Prostate gland (tissue), 2 donors: ENCODE results near the gene OTOA. TPM values are rescaled to one million over a fixed set of nuclear protein-coding genes. Genes with fewer than 3 reads are reported as not detected.

Experiments
- DNase-seq: peaks from one replicate; pipeline ENCODE4 v3.0.0-alpha.2; 2019; ENCODE audit warnings: low spot score
- H3K27ac ChIP-seq, 2 donors: fragments of 200-600 bp; sonication (generic); 2 replicates each; pipeline ENCODE4 v1.5.1; 2017 to 2019
- H3K27me3 ChIP-seq: fragments of 200-600 bp; sonication (generic); replicated peaks from 2 replicates; pipeline ENCODE4 v1.5.1; 2019; ENCODE audit not compliant: insufficient read depth
- H3K36me3 ChIP-seq, 2 donors: fragments of 200-600 bp; sonication (generic); 1 replicate in 1 of 2; 2 replicates in 1 of 2; pipeline versions ENCODE4 v1.5.1 to v1.8.1; 2017 to 2019
- H3K4me1 ChIP-seq: fragments of 200-600 bp; sonication (generic); replicated peaks from 2 replicates; pipeline ENCODE4 v1.5.1; 2019
- H3K4me3 ChIP-seq, 2 donors: fragments of 200-600 bp; sonication (generic); 2 replicates each; pipeline ENCODE4 v1.5.1; 2017 to 2019
- H3K9me3 ChIP-seq: fragments of 200-600 bp; sonication (generic); 2 replicates; pipeline ENCODE4 v1.5.1; 2017
- POLR2A ChIP-seq: fragments of 450-650 bp; IDR thresholded peaks from one replicate; pipeline ENCODE4 v1.6.1; 2016; ENCODE audit warnings: antibody characterized with exemption, mild to moderate bottlenecking
- POLR2AphosphoS5 ChIP-seq: sonication (generic); formaldehyde crosslinking; IDR thresholded peaks from one replicate; pipeline ENCODE4 v1.6.1; 2017; ENCODE audit warnings: antibody characterized with exemption
- WGBS: methylation state at CpG from one replicate; pipeline ENCODE4 v1.1.5; 2018; 5-methylcytosine and 5-hydroxymethylcytosine counted together
- intact Hi-C: fragments of 100-400 bp; cut with DNase I; formaldehyde crosslinking; loops from one replicate; pipeline ENCODE4 v1.14.2; 2022
- total RNA-seq, 2 donors: library from RNA; depleted of rRNA; stranded (reverse); fragments of >200 nt; gene quantifications; one replicate each; pipeline ENCODE4 v1.1.0, GENCODE V29; 2016
- TF ChIP-seq, protein P1 (sequence below), 4 experiments: fragments of 200-600 bp in 2 of 4; fragments of 450-650 bp in 2 of 4; sonication (generic) in 2 of 4; IDR thresholded peaks; 1 replicate in 3 of 4; 2 replicates in 1 of 4; pipeline ENCODE4 v1.5.1; 2016 to 2019; ENCODE audit warnings: antibody characterized with exemption in 4 of 4, mild to moderate bottlenecking in 2 of 4, moderate library complexity in 2 of 4

Gene OTOA
- total RNA-seq, 2 donors from 2014 or later: 0.68 TPM

DNA sequence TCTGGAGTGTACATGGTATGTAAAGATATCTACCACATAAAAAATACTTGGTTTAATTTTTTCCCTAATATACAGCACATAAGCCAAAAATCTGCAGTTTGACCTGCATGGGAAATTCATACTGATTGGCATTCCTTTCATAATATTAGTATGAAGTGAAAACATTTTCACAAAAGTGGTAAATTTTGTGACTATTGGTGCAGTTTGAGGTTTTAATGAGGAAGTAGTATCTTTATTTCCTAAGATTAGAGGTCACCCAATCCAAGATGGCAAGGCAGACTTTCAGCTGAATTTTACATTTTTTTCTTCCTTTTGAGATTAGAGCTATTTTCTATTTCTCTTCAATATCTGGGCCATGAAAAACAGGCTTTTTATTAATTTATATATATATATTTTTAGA, 43.2 kb upstream of the OTOA start:
- no peaks in the 10 kb centered on the region for H3K36me3 ChIP-seq
- no peak for TF ChIP-seq POLR2AphosphoS5
- TF ChIP-seq, protein P1, sequence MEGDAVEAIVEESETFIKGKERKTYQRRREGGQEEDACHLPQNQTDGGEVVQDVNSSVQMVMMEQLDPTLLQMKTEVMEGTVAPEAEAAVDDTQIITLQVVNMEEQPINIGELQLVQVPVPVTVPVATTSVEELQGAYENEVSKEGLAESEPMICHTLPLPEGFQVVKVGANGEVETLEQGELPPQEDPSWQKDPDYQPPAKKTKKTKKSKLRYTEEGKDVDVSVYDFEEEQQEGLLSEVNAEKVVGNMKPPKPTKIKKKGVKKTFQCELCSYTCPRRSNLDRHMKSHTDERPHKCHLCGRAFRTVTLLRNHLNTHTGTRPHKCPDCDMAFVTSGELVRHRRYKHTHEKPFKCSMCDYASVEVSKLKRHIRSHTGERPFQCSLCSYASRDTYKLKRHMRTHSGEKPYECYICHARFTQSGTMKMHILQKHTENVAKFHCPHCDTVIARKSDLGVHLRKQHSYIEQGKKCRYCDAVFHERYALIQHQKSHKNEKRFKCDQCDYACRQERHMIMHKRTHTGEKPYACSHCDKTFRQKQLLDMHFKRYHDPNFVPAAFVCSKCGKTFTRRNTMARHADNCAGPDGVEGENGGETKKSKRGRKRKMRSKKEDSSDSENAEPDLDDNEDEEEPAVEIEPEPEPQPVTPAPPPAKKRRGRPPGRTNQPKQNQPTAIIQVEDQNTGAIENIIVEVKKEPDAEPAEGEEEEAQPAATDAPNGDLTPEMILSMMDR (IDR thresholded peaks at IDR 0.05): no peak
- no peak for TF ChIP-seq POLR2A
- H3K4me1 ChIP-seq: no peaks in the 10 kb centered on the region

DNA sequence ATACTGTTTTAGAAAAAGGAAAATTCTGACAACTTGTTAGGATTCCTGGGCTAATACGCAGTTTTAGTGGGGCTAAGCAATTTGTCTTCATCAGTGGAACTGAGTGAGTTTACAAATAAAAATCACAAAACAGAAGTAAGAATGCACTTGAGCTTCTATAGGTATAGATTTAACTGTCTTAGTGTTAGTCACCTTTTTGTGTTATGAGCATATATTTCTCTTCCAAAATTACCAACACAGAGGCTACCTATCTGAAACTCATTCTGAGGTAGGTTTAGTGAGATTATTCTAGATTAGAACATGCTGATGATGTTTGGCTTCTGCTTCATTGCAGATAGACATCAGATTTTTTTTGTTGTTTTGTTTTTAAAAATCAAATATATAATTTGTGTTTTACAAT, 41.2 kb upstream of the OTOA start:
- WGBS: 100% methylated on average over 1 of the region's 1 CpG
- TF ChIP-seq, protein P1 (IDR thresholded peaks at IDR 0.05): no peak
- TF ChIP-seq POLR2A: no peak
- no peak for TF ChIP-seq POLR2AphosphoS5
- no peak for DNase-seq
- Histone ChIP-seq H3K27ac (no peak overlapping the region), H3K4me1 (no peaks in the 10 kb centered on the region), H3K4me3 (no peak overlapping the region), H3K27me3 (no peaks in the 10 kb centered on the region), H3K9me3 (no peaks in the 10 kb centered on the region), H3K36me3 (no peaks in the 10 kb centered on the region)
- intact Hi-C loops: no loop called here

More for the DNA sequence above, 43.2 kb upstream of the OTOA start:
- H3K27ac ChIP-seq: no peak overlapping the region
- no peaks in the 10 kb centered on the region for H3K9me3 ChIP-seq
- H3K4me3 ChIP-seq: no peak overlapping the region
- no peak for DNase-seq
- H3K27me3 ChIP-seq: no peaks in the 10 kb centered on the region
- intact Hi-C loops: no loop called here

DNA sequence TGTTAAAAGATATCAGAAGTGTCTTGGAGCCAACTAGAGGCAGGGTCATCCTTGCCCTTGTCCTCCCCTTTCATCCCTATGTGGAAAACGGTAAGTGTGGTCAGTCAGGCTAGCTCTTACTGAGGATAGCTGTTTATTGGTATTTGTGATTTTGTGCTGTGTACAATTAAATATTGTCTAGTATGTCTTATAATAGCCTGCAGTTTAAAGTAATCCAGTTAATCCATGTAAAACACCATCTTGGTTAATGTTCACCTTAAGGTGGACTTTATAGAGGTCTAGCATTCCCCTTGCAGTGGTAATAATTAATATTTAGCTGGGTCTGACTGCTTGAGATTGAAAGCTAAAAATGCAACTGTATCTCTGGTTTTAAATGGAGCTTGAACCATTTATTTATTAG, 38.7 kb upstream of the OTOA start:
- Histone ChIP-seq H3K36me3 (no peaks in the 10 kb centered on the region), H3K27ac (no peak overlapping the region)

DNA sequence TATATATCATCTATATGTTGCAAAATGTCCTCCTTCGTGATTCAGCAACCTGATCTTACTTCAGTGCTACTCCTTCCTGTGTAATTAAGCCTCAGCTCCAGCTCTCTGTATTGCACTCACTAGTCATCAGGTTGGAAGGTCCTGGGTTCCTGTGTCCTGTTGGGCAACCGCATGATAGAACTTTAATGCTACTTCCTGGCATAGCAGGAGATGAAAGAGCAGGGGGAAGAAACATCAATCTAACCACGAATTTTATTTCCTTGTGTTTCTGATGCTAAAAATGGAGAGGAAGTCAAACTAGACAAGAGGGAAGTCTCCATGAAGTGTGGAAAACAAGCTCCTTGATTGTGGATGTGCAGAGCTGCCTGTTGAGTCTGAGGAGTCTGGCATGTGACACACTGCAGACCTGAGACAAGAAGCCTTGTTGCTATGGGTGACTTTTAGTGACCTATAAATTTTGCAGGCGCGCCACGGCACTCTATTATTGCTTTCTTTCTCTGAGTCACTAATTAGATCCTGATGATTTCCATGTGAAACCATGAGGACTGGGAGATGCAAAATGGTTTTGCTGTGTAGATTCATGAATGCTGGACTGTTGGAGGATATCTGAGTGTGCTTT, 37.0 kb upstream of the OTOA start:
- Histone ChIP-seq H3K4me1 (no peaks in the 10 kb centered on the region), H3K4me3 (no peak overlapping the region), H3K27ac (no peak overlapping the region), H3K27me3 (no peaks in the 10 kb centered on the region), H3K9me3 (no peaks in the 10 kb centered on the region), H3K36me3 (no peaks in the 10 kb centered on the region)
- DNase-seq: no peak
- intact Hi-C loops: no loop called here
- WGBS: 40% methylated on average over 6 of the region's 6 CpGs
- TF ChIP-seq POLR2AphosphoS5 (no peak), POLR2A (no peak)
- TF ChIP-seq, protein P1 (IDR thresholded peaks at IDR 0.05): no peak

More for the DNA sequence above, 38.7 kb upstream of the OTOA start:
- TF ChIP-seq POLR2AphosphoS5: no peak
- H3K9me3 ChIP-seq: no peaks in the 10 kb centered on the region
- 82% methylated on average over 1 of the region's 1 CpG for WGBS
- intact Hi-C loops: no loop called here
- no peaks in the 10 kb centered on the region for H3K27me3 ChIP-seq
- no peaks in the 10 kb centered on the region for H3K4me1 ChIP-seq
- H3K4me3 ChIP-seq: no peak overlapping the region
- DNase-seq: no peak

DNA sequence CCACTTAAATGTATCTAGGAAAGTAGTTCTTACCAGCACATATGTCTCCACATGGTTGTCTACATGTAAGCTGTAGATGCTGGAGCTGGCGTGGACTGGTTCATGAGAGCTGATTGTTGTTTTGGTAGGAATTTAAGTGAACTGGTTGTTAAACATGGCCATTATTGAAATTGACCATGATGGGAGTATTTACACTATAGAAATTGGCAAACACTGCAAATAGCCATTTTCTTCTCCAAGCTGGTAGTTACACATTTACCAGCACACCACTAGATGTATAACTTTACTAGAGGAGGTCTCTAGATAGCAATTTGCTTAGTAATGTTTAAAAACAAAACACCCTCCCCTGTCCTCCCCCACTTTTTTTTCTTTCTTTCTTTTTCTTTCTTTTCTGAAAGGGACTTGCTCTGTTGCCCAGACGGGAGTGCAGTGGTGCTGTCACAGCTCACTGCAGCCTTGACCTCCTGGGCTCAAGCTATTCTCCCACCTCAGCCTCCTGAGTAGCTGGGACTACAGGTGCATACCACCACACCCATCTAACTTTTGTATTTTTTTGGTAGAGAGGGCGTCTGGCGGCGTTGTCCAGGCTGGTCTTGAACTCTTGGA, 35.5 kb upstream of the OTOA start:
- Histone ChIP-seq H3K9me3 (no peaks in the 10 kb centered on the region), H3K27me3 (no peaks in the 10 kb centered on the region), H3K4me3 (no peak overlapping the region), H3K36me3 (no peaks in the 10 kb centered on the region), H3K4me1 (no peaks in the 10 kb centered on the region), H3K27ac (no peak overlapping the region)
- DNase-seq: no peak
- TF ChIP-seq, protein P1 (IDR thresholded peaks at IDR 0.05): no peak
- no peak for TF ChIP-seq POLR2A
- TF ChIP-seq POLR2AphosphoS5: no peak
- intact Hi-C loops: no loop called here
- 94% methylated on average over 5 of the region's 5 CpGs for WGBS
